Stomach (tissue), 9 donors: ENCODE data around the gene SRC. TPM values are rescaled to one million over a fixed set of nuclear protein-coding genes. Genes with fewer than 3 reads are reported as not detected.

Experiments used
- DNase-seq, 2 donors: peaks; one replicate each; pipeline versions ENCODE4 v3.0.0 to v3.0.0-alpha.2; 2013 to 2019
- H3K27ac ChIP-seq, 5 donors: fragments of 200-600 bp in 4 of 5; sonication (generic) in 4 of 5; one replicate each; pipeline ENCODE4 v1.5.1; 2013 to 2019; ENCODE audit warnings: mild to moderate bottlenecking in 1 of 5, moderate library complexity in 1 of 5
- H3K27me3 ChIP-seq, 3 donors: fragments of 200-600 bp; sonication (generic); one replicate each; pipeline ENCODE4 v1.5.1; 2017 to 2019; ENCODE audit warnings: mixed run types in 1 of 3
- H3K36me3 ChIP-seq, 4 donors: fragments of 200-600 bp; sonication (generic); 1 replicate in 3 of 4; 2 replicates in 1 of 4; pipeline ENCODE4 v1.5.1; 2016 to 2019
- H3K4me1 ChIP-seq, 4 donors: fragments of 200-600 bp; sonication (generic); one replicate each; pipeline ENCODE4 v1.5.1; 2016 to 2019
- H3K4me3 ChIP-seq, 4 donors: fragments of 200-600 bp; sonication (generic) in 3 of 4; one replicate each; pipeline ENCODE4 v1.5.1; 2016 to 2019; ENCODE audit warnings: mild to moderate bottlenecking in 1 of 4
- H3K9me3 ChIP-seq, 4 donors: fragments of 200-600 bp; sonication (generic); one replicate each; pipeline ENCODE4 v1.5.1; 2016 to 2019
- EP300 ChIP-seq: sonication (generic); formaldehyde crosslinking; IDR thresholded peaks from one replicate; pipeline ENCODE4 v1.6.1; 2017; ENCODE audit warnings: antibody characterized with exemption
- POLR2A ChIP-seq, 4 donors: fragments of 450-650 bp; IDR thresholded peaks; one replicate each; pipeline ENCODE4 v1.6.1; 2016; ENCODE audit warnings: antibody characterized with exemption in 4 of 4, control low read depth in 2 of 4, mild to moderate bottlenecking in 1 of 4, moderate library complexity in 1 of 4
- POLR2AphosphoS5 ChIP-seq, 3 donors: sonication (generic); formaldehyde crosslinking; IDR thresholded peaks; one replicate each; pipeline ENCODE4 v1.6.1; 2016; ENCODE audit warnings: antibody characterized with exemption in 3 of 3
- WGBS, 5 donors: extraction: QIAGEN DNeasy Blood & Tissue Kit in 3 of 5; methylation state at CpG; one replicate each; pipeline versions ENCODE4 v1.1.5 to v1.1.7; 2013 to 2018; 5-methylcytosine and 5-hydroxymethylcytosine counted together
- intact Hi-C: fragments of 100-400 bp; cut with DNase I; formaldehyde crosslinking; loops from one replicate; pipeline ENCODE4 v1.15.1; 2023; ENCODE audit warnings: low total_unique reads
- polyA plus RNA-seq, 3 donors: library from polyadenylated mRNA; stranded (reverse); fragments of 200-250 nt; gene quantifications; one replicate each; pipeline ENCODE4 v1.2.3, GENCODE V29; 2013
- total RNA-seq, 5 donors: library from RNA; depleted of rRNA; stranded (reverse); fragments of >200 nt; gene quantifications; one replicate each; pipeline versions ENCODE4 v1.1.0 to v1.2.3, GENCODE V29; 2014 to 2016
- TF ChIP-seq, protein P1 (sequence below), 7 experiments: fragments of 450-650 bp in 4 of 7; fragments of 200-600 bp in 3 of 7; sonication (generic) in 3 of 7; IDR thresholded peaks; one replicate each; pipeline ENCODE4 v1.5.1; 2016 to 2019; ENCODE audit warnings: antibody characterized with exemption in 7 of 7, control low read depth in 2 of 7, mild to moderate bottlenecking in 1 of 7
- donor health status: healthy with polysubstance abuse.
- donor health status: Bipolar disorder and iron deficiency.
- donor health status: healthy.

Gene SRC
- total and polyA plus RNA-seq, 8 donors = 31.6 to 471 (median 47.3) TPM

DNA sequence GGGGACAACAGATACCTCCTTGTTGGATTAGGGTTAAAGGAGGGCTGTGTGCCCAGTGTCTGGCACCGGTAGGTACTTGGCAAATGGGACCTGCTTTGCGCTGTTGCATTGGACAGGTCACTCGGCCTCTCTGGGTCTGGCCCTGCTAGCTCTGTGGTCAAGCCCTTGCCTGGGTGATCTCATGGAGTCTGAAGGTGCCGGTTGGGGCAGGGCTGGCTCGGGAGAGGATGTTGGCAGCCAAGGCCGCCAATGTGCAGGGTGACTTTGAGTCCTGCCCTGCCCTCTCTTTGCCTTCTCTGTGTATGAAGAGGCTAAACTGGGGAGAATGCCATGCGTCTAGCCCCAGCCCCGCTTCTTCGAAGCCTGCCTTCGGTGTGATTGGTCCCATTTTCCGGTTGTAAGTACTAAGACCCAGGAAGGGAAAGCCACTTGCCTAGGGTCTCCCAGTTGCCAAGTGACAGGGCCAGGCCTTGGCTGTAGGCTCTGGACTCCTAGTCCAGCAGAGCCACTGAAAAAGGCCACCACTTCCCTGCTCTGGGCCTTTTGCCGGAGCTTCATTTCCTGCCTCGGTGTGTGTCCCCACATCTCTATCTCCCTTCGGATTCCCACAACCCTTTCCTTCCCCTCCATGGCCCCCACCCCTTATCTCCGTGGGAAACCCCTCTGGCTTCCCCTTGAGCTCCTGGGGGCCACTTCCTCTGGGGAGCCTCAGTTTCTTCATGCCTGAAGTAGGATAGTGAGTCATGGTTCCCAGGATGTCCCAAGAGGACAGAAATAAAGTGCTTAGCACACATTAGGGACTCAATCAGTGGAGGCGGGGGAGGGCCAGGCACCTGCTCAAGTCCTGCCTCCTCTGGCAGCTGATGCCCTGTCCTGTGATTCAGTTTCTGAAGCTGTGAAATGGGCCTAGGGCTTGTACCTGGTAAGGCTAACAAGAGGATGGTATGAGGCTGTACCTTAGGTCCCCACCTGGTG lies 3.9 kb downstream of the SRC start:
- H3K27me3 ChIP-seq = peaks cover 0 to 15% (median 0%) of the 10 kb centered on the region in 3 donors
- TF ChIP-seq POLR2A (IDR thresholded peaks at IDR 0.05) = no peak
- TF ChIP-seq POLR2AphosphoS5 (IDR thresholded peaks at IDR 0.05) = no peak
- no peak for TF ChIP-seq EP300
- TF ChIP-seq, protein P1, sequence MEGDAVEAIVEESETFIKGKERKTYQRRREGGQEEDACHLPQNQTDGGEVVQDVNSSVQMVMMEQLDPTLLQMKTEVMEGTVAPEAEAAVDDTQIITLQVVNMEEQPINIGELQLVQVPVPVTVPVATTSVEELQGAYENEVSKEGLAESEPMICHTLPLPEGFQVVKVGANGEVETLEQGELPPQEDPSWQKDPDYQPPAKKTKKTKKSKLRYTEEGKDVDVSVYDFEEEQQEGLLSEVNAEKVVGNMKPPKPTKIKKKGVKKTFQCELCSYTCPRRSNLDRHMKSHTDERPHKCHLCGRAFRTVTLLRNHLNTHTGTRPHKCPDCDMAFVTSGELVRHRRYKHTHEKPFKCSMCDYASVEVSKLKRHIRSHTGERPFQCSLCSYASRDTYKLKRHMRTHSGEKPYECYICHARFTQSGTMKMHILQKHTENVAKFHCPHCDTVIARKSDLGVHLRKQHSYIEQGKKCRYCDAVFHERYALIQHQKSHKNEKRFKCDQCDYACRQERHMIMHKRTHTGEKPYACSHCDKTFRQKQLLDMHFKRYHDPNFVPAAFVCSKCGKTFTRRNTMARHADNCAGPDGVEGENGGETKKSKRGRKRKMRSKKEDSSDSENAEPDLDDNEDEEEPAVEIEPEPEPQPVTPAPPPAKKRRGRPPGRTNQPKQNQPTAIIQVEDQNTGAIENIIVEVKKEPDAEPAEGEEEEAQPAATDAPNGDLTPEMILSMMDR (IDR thresholded peaks at IDR 0.05) = no peak
- no peaks in the 10 kb centered on the region for H3K9me3 ChIP-seq
- peak overlapping the region; percentile 47 to 95 (median 93) for H3K27ac ChIP-seq
- DNase-seq = peak in 1 of 2 donors; percentile 77
- intact Hi-C loops = no loop called here
- peaks cover 0 to 40% (median 37%) of the 10 kb centered on the region in 4 donors for H3K36me3 ChIP-seq
- WGBS, 5 donors = 52 to 79% (median 58%) methylated on average over 14 to 16 of the region's 16 CpGs
- H3K4me3 ChIP-seq = no peak overlapping the region
- peaks cover 55 to 84% (median 77%) of the 10 kb centered on the region in 4 donors for H3K4me1 ChIP-seq

DNA sequence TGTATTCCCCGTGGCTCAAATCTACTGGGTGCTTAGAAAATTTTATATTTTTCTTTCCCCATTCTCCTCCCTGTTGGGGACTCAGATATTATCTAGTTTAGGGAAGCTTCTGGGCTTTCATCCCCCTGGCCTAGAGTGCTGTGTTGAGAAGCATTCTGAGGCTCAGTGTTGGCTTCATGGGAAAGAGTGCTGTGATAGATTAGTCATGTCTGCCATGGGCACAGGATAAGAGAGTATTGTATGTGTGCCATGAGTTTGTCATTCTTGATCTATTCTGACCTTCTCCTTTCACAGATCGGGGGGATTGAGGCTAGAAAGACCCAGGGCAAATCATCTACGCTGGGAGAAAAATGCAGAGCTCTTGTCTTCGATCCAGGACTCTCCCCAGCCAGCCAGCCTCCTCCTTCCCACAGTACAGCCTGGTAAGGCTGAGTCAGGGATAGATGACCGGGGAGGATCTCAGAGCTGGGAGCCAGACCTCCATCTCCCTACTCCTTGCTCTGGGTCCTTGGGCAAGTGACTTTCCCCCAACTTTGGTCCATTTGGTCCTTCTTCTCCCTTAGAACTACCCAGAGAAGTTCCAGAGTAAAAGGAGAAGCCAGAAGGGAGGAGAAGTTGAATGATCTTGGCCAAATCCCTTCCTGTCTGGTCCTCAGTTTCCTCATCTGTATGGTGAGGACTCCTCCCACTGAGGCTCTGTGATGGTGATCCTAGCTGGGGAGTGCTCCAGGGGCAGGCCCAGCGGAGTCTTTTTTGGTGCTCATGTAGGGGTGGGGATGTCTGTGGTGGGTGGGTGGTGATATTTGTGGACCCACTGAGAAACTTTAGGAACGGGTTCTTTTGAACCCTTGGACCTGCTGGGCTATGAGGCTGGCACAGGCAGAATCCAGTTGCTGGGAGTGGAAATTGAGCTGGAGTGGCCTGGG lies 5.0 kb downstream of the SRC start:
- peaks cover 0 to 40% (median 37%) of the 10 kb centered on the region in 4 donors for H3K36me3 ChIP-seq
- TF ChIP-seq POLR2A (IDR thresholded peaks at IDR 0.05) (no peak), EP300 (no peak), POLR2AphosphoS5 (IDR thresholded peaks at IDR 0.05) (no peak)
- TF ChIP-seq, protein P1 (IDR thresholded peaks at IDR 0.05) = no peak
- peak overlapping the region in 4 of 5 donors; percentile 69 to 95 (median 94) for H3K27ac ChIP-seq
- intact Hi-C loops = no loop called here
- WGBS, 5 donors = 80 to 90% (median 88%) methylated on average over 7 of the region's 7 CpGs
- DNase-seq = no peak
- H3K4me1 ChIP-seq = peaks cover 58 to 88% (median 78%) of the 10 kb centered on the region in 4 donors
- no peaks in the 10 kb centered on the region for H3K9me3 ChIP-seq
- no peak overlapping the region for H3K4me3 ChIP-seq
- peaks cover 0 to 9% (median 0%) of the 10 kb centered on the region in 3 donors for H3K27me3 ChIP-seq

DNA sequence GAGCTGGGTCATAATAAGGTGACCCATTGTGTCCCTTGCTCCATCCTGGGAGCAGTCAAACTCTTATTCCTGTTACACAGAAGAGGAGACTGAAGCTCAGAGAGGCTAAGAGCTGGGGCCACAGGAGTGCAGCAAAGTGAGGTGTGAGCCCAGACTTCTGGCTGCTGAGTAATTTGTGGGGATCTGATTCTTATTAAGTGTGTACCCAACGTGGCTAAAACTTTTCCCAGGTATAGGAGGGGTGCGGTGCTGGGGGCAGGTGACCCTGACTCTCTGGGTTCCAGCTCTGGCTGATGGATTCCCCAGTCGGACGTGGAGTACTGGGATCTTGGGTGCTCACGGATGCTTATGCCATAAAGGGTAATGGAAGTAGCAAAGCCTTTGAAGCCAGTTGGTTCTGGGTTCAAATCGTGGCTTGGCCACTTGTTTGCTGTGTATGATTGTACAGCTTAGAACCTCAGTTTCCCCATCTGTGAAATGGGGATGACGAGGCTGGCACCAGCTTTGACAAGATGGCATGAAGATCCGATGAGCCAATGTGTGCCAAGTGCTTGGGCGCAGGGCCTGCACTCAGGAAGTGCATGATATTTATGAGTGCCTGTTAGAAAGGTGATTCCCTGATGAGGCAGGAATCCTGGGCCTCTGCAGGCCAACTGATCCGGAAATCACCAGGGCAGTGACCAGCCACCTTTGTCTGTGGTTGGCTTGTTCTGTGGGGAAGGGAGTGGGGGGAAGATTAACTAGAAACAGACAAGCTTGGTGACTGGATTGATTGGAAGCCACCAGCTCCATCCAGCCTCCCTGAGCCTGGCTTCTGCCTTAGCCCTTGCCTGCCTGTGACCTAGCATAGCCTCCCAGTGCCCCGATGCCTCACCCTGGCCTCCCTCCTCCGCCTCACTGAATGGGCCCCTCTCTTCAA lies 6.0 kb downstream of the SRC start:
- no peak overlapping the region for H3K4me3 ChIP-seq
- TF ChIP-seq EP300 = no peak
- TF ChIP-seq POLR2A (IDR thresholded peaks at IDR 0.05) = no peak
- no peak for TF ChIP-seq POLR2AphosphoS5 (IDR thresholded peaks at IDR 0.05)
- TF ChIP-seq, protein P1 (IDR thresholded peaks at IDR 0.05) = no peak

More for the DNA sequence above, 6.0 kb downstream of the SRC start:
- intact Hi-C loops = no loop called here
- DNase-seq = no peak
- no peaks in the 10 kb centered on the region for H3K9me3 ChIP-seq
- WGBS, 5 donors = 74 to 85% (median 78%) methylated on average over 7 to 12 of the region's 12 CpGs
- H3K27me3 ChIP-seq = no peaks in the 10 kb centered on the region
- no peak overlapping the region for H3K27ac ChIP-seq
- peaks cover 60 to 92% (median 83%) of the 10 kb centered on the region in 4 donors for H3K4me1 ChIP-seq
- H3K36me3 ChIP-seq = peaks cover 0 to 40% (median 37%) of the 10 kb centered on the region in 4 donors
